Activated CD8-positive, alpha-beta memory T cell treated with anti-CD3 and anti-CD28 coated beads, Interleukin-2, amount 50 U/mL, for 24 hours (primary cell): ENCODE results near the gene NAPSA.
"Not testable (repeated sequence)": the region's sequence is repeated elsewhere in the genome, so short reads cannot be mapped to it uniquely, and the experiment has no call there.

ENCODE experiments used
- DNase-seq: peaks from one replicate; pipeline ENCODE4 v3.0.0-alpha.2; 2020; ENCODE audit errors: extremely low read depth

The NAPSA gene

GRCh38 chr19:50331221-50331993 is 34.0 kb downstream of the NAPSA start:
- DNase-seq = no peak

GRCh38 chr19:50330365-50331078 is 34.9 kb downstream of the NAPSA start:
- DNase-seq = peak; percentile 54

GRCh38 chr19:50329926-50330294 is 35.5 kb downstream of the NAPSA start:
- not testable (repeated sequence) for DNase-seq

GRCh38 chr19:50329146-50329925 is 36.1 kb downstream of the NAPSA start, which contains the start of gene KCNC3:
Gene KCNC3 (minus strand): TSS chr19:50329377. CDS start chr19:50329082, 295 bp downstream.
- peak; percentile 91 for DNase-seq

GRCh38 chr19:50328873-50329145 is 36.6 kb downstream of the NAPSA start:
- no peak for DNase-seq

GRCh38 chr19:50328224-50328872 is 37.1 kb downstream of the NAPSA start:
- no peak for DNase-seq

GRCh38 chr19:50327461-50328223 is 37.8 kb downstream of the NAPSA start:
- no peak for DNase-seq

GRCh38 chr19:50327013-50327412 is 38.4 kb downstream of the NAPSA start:
- no peak for DNase-seq

GRCh38 chr19:50326101-50326664 is 39.3 kb downstream of the NAPSA start:
- DNase-seq = no peak

GRCh38 chr19:50325310-50326100 is 39.9 kb downstream of the NAPSA start:
- DNase-seq = no peak

GRCh38 chr19:50324331-50324730 is 41.1 kb downstream of the NAPSA start:
- DNase-seq = no peak

- DNase-seq = no peak
These were observed 41.7 kb downstream of the NAPSA start for GRCh38 chr19:50323782-50324133.

GRCh38 chr19:50322931-50323781 is 42.3 kb downstream of the NAPSA start:
- no peak for DNase-seq

- no peak for DNase-seq
These were observed 43.2 kb downstream of the NAPSA start for GRCh38 chr19:50322234-50322633.

- no peak for DNase-seq
These were observed 43.6 kb downstream of the NAPSA start for GRCh38 chr19:50321831-50322230.

- DNase-seq = no peak
These were observed 44.8 kb downstream of the NAPSA start for GRCh38 chr19:50320596-50320995.

- no peak for DNase-seq
These were observed 45.4 kb downstream of the NAPSA start for GRCh38 chr19:50320051-50320450.

- DNase-seq = no peak
These were observed 46.3 kb downstream of the NAPSA start for GRCh38 chr19:50319156-50319555.

- DNase-seq = no peak
These were observed 47.0 kb downstream of the NAPSA start for GRCh38 chr19:50318438-50318837.
